Femur (tissue), 1 donor: ENCODE measurements around the gene SOCS6.
"Not testable (repeated sequence)": the region's sequence is repeated elsewhere in the genome, so short reads cannot be mapped to it uniquely, and the experiment has no call there.

Experiments
- DNase-seq: peaks from one replicate; pipeline ENCODE4 v3.0.0-alpha.2; 2017

Gene SOCS6

DNA sequence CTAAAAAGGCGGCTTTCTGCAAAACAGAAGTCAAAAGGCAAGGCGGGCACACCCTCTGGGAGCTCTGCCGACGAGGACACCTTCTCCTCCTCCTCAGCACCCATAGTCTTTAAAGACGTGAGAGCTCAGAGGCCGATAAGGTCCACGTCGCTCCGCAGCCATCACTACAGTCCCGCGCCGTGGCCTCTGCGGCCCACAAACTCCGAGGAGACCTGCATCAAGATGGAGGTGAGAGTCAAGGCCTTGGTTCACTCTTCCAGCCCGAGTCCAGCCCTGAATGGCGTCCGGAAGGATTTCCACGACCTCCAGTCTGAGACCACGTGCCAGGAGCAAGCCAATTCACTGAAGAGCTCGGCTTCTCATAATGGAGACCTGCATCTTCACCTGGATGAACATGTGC is 36.1 kb downstream of the SOCS6 start:
- DNase-seq = no peak

DNA sequence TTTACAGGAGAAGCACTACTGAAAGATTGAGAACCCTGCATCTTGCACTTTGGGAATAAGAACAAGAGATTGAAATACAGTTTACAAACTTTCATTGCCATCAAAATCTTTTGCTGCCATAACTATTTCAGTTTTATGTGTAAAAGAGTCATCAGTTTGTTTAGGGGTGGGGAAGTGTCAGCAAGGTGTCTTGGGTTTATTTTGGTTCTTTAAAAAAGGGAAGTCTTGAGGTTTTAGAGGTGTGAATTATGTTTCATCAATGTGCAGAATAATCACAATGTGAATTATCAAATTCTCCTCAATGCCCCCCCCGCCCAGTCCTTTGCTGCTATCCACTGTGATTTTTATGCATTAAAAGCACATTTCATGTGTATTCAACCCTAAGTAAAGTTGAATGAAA is 37.4 kb downstream of the SOCS6 start:
- no peak for DNase-seq

DNA sequence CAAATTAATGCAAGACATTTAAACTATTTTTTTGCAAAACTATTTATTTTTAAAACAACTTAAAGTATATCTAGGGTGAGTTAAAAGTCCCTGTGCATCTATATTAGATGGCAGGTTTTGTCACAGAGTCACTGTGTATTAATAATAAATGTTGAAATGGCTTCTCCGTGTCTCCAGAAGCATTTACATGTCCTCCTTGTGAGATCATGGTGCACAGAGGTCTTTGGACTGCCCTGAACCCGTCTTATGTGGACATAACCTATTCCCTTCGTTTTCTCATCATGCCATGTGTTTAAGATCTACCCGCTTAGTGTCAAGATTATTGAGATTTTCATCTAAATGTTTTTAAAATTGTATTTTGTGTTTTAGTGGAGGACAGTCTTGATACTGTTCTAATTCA is 39.3 kb downstream of the SOCS6 start:
- DNase-seq = no peak

DNA sequence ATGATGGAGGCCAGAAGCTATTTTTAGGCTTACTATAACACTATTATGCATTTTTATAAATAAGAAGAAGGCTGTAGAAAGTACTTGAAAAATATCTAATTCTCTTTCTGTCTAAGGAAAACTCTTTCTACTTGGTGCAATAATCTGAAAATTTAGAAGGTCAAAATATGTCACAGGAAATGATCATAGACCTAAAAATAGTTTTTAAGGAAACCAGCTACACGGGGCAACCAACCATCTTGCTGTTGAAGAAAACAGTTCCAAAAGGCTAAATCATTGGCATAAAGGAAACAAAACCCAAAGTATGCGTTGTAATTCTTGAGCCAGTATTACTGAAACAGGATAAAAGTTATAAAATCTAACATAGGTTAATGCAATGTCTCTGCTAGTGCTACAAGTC is 40.2 kb downstream of the SOCS6 start:
- DNase-seq = no peak

DNA sequence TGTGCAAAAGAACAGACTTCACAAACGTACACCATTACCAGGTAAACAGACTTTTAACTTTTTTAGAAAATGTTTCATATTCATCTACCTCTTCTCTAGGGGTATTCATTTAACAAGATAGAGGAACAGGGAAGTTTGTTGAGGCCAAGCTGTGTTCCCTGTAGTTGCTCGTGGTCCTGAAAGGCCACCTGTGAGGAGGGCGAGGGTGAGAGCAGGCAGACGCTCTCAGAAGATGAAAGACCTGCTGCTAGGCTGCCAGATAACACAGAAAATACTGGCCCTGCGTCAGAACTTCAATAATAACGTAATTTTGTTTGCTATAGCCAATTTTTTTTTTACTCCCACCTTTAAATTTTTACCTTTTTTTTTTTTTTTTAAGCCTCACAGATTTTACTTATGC is 42.0 kb downstream of the SOCS6 start:
- DNase-seq = no peak

DNA sequence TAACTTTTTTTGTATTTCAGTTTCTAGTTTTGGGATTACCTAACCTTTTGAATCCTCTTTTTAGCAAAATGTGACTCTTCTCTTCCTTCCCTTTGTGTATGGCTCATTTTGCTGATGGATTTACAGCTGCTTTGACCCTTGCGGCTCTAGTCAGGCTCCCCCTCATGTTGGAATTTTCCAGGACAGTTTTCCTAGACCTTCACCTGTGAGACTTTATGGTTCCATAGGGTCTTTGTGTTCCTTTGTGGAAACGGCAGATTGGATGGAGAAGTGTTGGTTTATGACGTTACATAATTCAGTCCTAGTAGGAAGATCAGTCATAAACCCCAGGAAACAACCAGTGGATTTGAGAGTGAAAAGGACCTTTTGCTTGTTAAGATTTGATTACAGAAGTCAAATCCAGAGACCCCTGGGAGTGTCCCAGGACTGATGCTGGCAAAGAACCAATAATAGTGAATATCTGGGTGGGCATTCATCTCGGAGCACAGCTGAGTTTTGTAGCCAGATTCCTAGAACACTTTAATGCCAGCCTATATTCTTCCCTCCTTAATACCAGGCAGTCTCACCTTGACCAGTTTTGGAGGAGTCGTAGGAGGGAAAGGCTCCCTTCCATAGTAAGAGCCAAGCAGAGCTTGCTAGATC is 42.7 kb downstream of the SOCS6 start:
- no peak for DNase-seq

DNA sequence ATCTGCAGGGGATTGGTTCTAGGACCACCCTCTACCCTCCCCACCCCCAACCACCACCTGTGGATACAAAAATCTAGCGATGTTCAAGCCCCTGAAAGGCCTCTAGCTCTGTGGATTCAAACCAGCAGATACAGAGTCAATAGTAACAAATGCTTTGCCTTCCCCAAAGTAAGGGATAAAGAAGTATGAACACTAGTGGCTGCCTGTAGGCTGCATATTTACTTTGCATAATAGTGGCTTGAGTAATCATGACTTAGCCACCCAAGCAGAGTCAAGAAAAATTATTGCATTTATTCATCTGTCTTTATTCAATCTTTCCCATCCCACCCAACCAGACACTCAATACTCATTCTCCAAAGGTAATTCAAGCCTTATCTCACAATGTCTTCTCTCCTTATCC is 43.8 kb downstream of the SOCS6 start:
- no peak for DNase-seq

DNA sequence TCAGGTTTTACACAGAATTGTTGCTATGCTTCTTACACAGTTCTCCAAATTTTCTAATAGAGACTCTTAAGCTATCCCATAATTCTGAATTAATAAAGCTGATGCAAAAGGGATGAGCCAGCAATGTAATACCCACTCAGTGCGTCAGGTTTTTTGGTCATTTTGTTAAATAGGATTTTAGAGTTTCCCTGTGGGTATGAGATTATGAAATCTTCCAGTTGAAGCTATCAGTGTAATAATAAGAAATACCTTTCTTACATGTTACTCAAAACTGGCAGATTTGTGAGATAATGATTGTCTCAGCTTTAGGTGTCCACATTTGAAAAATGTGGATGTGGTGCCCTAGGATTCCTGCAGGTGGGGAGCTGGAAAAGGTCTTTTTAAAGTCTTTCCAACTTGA is 44.5 kb downstream of the SOCS6 start:
- DNase-seq = no peak

DNA sequence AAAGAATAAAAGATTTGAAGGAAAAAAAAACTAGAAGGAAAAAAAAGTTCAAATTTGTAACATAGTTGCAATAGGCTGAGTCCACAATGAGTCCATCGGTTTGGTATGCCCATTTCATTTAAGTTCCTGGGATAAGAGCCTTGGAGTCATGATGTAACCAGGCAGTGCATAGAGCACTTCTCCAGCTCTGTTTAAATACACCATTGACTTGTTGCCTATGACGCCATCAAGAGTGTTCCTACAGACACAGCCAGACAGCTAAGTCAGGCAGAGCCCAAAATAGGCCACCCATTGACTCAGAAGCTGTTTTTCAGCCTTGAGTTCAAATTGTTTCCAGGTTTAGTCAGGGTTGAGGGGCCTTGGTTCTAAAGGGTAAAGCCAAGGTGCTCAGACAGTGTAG is 44.9 kb downstream of the SOCS6 start:
- no peak for DNase-seq

DNA sequence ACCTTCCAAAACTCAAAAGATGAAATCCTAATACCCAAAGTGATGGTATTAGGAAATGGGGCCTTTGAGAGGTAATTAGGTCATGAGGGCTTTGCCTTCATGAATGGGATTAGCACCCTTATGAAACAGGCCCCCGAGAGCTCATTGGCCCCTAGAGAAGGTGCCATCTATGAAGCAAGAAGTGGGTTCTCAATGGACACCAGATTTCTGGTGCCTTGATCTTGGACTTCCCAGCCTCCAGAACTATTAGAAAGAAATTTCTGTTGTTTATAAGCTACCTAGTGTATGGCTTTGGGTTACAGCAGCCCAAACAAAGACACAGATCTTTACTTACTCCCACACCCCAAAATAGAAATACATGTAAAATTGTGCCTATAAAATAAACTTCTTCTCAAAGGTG is 45.4 kb downstream of the SOCS6 start:
- DNase-seq = no peak

DNA sequence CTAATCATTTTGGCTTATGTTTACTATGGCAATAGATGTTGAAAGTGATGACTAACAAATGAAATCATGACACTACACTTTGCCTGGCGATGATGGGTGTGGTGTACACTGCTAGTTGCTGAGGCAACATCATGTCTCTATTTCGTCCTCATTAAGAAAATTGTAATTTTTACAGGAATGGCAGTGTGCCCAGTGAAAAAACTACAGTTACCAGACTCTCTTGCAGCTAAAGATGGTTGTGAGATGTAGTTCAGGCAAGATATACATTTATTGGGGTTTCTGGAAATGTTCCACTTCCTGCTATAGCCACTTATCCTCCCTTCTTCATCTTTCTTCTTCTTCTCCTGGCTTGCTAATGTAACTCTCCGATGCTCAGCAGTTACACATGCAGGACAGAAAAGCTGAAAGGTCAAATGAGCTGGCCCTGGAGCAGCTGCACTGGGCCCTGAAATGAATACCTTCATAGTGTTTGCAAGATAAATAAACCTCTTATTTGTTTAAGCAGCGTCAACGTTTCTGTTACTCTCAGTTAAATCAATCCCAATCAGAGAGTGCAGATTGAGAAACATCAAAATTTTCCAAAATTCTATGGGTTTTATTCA is 46.0 kb downstream of the SOCS6 start:
- DNase-seq = no peak

DNA sequence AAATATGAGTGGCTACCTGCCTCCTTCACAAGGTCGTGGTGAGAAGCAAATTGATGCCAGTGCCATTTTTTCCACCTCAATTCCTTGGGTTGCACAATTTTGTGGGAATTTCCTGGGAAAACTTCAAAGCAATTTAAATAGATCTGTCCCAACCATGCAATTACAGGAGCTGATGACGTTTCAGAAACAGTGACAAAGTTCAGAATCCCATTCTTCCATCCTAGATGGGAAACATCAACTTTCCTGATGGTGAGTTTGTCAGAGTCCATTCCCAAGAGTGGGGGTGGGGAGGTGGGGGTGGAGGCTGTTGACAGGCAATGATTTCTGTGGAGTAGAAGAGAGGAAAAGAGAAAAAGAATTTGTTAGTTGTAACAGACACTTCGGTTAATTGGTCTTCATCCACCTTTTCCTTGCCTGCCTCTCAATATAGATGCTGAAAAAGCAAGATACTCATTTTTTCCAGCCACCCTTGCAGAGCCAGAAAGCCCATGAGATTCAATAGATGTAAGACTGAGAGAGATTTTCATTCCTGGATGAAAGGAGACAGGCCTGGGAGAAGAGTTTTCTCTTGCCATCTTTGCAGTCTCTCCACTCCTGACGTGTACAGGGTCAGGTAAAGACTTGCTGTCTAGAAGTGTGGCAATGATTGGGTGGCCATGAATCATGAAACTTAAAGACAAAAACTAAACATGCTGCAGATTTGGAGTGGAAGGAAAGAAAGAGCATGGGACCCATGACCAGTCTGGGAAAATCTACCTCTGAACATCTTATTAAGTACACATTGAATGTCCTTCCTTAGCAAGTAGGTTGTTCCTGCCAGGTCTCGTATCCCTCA is 47.3 kb downstream of the SOCS6 start:
- DNase-seq = no peak

DNA sequence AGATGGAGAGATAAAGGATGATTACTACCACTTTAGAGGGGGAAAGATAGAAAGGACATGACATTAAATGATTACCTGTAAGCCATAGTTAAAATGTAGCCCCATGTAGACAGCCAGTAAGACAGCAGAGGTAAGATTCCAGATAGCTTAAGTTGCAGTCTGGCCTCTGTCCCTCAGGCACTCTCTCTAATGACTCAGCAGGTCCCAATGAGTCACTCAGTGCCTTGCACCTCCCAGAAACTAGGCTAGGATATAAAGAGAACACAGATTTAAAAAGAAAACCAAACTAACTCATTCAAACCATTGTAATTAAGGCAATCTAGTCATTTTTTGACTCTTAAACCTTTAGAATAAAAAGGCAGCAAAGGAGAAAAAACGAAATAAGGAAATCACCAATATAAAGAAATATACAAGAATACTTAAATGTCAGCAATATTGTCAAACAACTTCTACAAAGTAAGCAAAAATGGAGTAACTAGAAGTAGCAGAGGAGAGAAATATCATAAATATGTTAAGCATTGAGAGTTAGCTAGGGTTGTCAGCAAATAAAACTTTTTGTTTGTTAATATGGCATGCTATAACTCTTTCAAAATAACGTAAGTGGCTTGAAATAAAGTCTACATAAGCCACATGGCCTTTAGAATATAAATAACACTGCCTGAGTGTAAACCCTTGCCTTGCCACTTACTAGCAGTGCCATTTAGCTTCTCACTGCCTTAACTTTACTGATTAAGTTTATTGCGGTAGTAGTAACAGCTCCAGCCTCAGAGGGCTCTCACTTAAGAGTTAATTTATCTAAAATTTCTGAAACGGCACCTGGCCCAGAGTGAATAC is 48.5 kb downstream of the SOCS6 start:
- DNase-seq = no peak

DNA sequence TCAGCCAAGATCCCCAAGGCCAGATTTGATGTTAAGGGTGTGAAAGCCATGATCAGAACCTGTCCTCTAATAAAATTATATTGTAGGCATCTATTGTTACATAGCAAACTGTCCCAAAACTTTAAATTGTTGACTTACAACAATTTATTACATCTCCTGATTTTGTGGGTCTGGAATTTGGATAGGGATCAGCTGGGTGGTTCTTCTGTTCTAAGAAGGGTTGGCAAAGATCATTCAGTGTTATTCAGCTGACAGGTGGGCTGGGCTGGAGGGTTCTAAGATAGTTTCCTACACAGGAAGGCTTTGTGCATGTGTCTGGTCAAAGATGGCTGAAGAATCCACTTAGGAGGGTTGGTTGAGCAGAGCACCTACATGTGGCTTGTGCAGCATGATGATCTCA is 50.0 kb downstream of the SOCS6 start:
- DNase-seq = no peak

DNA sequence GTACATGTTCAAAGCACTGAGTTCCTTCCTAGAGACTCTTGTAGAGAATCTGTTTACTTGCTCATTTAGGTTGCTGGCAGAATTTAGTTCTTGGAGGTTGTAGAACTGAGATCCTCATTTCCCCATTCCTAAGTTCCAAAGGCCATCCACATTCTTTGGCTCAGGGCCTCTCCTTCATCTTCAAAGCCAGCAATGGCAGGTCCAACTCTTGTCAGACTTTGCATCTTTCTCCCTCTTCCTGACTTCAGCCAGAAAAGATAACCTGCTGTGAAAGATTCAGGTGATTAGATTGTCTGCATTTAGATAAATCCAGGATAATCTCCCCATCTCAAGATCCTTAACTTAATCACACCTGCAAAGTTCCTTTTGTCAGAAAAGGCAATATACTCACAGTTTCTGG is 51.1 kb downstream of the SOCS6 start:
- DNase-seq = no peak

DNA sequence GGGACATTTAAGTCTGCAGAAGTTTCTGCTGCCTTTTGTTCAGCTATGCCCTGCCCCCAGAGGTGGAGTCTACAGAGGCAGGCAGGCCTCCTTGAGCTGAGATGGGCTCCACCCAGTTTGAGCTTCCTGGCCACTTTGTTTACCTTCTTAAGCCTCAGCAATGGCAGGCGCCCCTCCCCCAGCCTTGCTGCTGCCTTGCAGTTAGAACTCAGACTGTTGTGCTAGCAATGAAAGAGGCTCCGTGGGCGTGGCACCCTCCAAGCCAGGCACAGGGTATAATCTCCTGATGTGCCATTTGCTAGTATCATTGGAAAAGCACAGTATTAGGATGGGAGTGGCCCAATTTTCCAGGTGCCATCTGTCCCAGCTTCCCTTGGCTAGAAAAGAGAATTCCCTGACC is 59.6 kb downstream of the SOCS6 start:
- not testable (repeated sequence) for DNase-seq

DNA sequence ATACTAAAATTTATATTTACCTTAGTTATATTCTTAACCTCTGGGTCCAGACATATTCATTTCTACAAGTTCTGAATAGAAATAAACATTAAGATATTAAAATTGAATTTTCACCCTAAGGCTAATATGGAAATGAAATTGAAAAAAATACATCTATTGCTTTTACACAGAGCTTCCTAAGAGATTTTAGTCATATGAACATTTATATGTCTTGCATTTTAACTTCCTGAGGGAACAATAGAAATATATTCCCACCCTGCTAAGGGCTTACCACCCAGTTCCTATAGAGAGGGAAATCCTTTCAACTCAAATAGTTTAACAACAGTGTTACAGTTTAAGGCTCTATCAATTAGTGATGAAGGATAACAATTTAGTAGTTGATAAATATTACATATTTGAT is 60.5 kb downstream of the SOCS6 start:
- no peak for DNase-seq

DNA sequence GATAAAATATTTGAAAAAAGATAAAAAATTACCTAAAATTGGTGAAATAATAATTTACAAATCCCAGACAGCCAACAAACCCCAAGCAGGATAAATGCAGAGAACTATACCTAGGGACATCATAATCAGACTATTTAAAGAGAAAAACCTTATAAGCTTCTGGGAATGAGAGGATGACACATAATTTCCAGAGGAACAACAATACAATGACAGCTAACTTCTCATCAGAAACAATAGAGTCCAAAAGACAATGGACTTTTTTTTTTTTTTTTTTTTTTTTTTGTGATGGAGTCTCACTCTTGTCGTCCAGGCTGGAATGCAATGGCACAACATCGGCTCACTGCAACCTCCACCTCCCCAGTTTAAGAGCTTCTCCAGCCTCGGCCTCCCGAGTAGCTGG is 65.2 kb downstream of the SOCS6 start:
- no peak for DNase-seq

DNA sequence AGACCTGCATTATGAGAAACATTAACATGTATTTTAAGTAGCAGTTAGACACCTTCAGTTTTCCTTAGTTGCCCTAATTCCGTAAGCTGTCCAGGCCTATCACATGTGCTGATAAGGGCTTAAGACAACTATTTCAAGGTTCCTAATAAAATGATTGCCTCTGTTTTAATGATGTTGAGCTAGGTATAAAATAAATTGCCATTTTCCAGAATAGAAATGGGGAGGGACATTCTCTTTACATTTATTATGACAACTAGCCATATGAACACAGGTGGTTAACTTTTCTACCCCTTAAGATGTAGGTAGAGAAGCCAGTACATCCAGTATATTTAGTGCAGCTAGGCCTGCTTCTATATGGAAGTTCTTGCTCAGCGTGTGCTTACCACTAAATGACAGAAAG is 65.9 kb downstream of the SOCS6 start:
- no peak for DNase-seq

DNA sequence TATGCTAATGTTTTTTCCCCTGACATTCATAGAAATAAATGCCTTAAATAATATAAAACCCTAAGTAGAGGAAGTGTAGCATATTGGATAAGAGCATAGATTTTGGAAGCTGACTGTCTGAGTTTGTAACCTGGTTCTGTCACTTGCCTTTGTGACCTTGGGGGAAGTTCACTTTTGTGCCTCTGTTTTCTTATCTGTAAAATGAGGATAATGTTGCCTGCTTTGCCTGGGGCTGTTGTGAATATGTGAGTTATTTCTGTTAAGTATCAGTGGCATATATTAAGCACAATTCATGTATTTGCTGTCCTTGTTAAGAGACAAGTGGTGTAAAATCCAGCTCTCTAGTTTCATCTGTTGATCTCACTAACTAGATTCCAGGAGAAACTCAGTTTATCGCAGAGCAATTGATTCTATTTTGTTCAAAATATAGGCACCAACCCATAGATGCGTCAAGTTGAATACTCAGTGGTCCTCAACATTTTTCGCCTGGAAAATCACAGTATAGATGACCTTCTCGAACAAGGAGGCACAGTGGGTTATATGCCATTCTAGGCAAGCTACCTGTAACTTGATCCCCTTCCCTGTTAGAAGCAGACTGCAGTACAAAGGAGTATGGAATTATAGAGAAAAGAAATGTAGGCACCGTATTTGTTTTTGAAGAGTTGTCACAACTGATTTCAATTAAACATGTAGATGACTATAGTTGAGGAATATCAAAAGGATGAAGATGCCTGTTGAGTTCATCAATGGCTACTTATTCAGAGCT is 67.0 kb downstream of the SOCS6 start:
- DNase-seq = no peak

DNA sequence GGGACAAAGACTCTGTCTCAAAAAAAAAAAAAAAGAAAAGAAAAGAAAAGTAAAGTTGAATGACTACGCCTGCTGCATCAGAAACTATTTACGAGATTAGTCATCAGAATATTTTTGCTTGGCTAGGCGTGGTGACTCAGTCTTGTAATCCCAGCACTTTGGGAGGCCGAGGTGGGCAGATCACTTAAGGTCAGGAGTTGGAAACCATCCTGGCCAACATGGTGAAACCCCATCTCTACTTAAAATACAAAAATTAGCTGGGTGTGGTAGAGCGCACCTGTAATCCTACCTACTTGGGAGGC is 69.2 kb downstream of the SOCS6 start:
- DNase-seq = not testable (repeated sequence)

DNA sequence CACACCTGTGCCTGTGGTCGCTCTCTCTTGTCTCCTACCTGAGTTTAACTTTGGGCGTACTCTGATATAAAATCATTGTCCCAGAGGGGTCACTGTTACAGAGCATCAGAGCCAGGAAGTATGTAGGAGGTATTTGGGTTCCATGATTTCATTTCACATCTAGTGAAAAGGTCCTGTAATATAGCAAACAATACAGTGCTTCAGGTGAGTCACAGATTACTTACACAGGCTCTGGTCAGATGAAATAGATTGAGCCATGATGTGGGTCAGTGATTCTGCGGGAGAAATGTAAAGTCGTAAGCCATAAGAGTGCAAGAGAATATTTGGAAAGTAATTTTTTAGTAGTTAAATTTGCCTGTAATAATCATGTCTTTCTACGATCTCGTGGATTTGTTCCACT is 70.2 kb downstream of the SOCS6 start:
- DNase-seq = no peak

DNA sequence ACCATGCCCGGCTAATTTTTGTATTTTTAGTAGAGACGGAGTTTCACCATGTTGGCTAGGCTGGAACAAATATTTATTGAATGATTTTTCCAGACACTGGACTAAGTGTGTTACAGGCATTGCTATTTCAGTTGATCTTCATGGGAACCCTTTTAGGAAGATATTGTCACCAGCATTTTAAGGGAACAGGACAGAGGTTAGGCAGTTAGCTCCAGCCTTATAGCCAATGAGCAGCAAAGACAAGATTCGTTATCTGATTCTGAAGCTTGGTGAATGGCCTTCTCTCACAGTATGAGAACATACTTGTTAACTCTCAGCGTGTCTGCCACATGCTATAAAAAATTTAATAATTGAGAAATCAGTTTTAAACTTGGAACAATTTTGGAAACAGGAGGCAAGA is 73.4 kb downstream of the SOCS6 start:
- no peak for DNase-seq
